ENCODE results near the gene ST14. TPM values are rescaled to one million over a fixed set of nuclear protein-coding genes. Genes with fewer than 3 reads are reported as not detected.
"Not testable (repeated sequence)": the region's sequence is repeated elsewhere in the genome, so short reads cannot be mapped to it uniquely, and the experiment has no call there.

ST14 gene
- total and polyA plus RNA-seq, 2 donors (not counting 3 experiments of a cell fraction or from before 2014, with no cell fraction given): 0.08 TPM; not detected in 1

DNA sequence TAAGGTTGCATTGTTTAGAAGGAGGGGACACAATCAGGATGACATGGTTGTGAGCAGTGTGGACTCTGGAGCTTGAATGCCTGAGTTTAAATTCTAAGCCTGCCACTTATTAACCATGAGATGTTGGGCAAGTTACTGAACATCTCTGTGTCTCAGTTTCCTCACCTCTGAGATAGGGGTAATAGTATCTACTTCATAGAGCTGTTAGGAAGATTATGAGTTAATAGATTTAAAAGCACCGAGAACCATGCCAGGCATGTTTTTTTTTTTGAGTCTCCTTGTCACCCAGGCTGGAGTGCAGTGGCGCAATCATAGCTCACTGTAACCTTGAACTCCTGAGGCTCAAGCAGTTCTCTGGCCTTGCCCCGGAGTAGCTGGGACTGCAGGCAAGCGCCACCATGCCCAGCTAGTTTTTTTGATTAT lies 33.3 kb downstream of the ST14 start:
- no peaks in the 10 kb centered on the region for H4K20me1 ChIP-seq (replicated peaks; ENCODE audit: control insufficient read depth, extremely low read depth, insufficient read depth, low read length)
- H3K79me2 ChIP-seq (ENCODE audit: control insufficient read depth, insufficient read depth, low read length): no peaks in the 10 kb centered on the region
- H2AFZ ChIP-seq (ENCODE audit: low read depth, low read length): no peak overlapping the region
- ChIA-PET POLR2A (no interaction called here), CTCF (interaction anchor here (1.2 to 1.7 kb wide), 2 partner anchors 11 to 20 kb away, joined by 4 to 8 read pairs; no protein-coding TSS in a partner anchor)
- BruUV-seq (replicated peaks): no TSS peak
- H3K9me1 ChIP-seq (replicated peaks; ENCODE audit: control insufficient read depth, extremely low read depth, insufficient read depth, low read length): no peaks in the 10 kb centered on the region
- no peak for DNase-seq (ENCODE audit: low read depth, low spot score)
- H3K4me1 ChIP-seq (ENCODE audit: control insufficient read depth, extremely low read depth, insufficient read depth, low read length): no peaks in the 10 kb centered on the region
- no peak overlapping the region for H3K27ac ChIP-seq (ENCODE audit: insufficient read depth, low read depth, low read length)
- intact Hi-C loops (cut with micrococcal nuclease) (no loop called here), dilution Hi-C loops (cut with MboI; ENCODE audit: extremely low pct_ligation_motif_present, low sequenced_read_pairs) (no loop called here)
- no peak for FAIRE-seq
- H3K36me3 ChIP-seq (ENCODE audit: control insufficient read depth in 2 of 2, extremely low read depth in 1 of 2, insufficient read depth in 2 of 2, low read length in 2 of 2): no peaks in the 10 kb centered on the region
- H3K9ac ChIP-seq (replicated peaks; ENCODE audit: extremely low read depth, insufficient read depth, low read length): no peak overlapping the region
- no peaks in the 10 kb centered on the region for H3K9me3 ChIP-seq (replicated peaks; ENCODE audit: control insufficient read depth, insufficient read depth, low read length)
- H3K4me2 ChIP-seq (ENCODE audit: insufficient read depth, low read length): no peak overlapping the region
- TF ChIP-seq, protein P1, sequence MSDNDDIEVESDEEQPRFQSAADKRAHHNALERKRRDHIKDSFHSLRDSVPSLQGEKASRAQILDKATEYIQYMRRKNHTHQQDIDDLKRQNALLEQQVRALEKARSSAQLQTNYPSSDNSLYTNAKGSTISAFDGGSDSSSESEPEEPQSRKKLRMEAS (IDR thresholded peaks at IDR 0.05; ENCODE audit: insufficient read depth, insufficient read length): no peak
- TF ChIP-seq EZH2 (IDR thresholded peaks at IDR 0.05; ENCODE audit: borderline replicate concordance, low read depth, low read length, severe bottlenecking) (no peak), GATA2 (IDR thresholded peaks at IDR 0.05; ENCODE audit: insufficient read depth, insufficient read length, low read depth, low read length) (no peak), POLR2A (IDR thresholded peaks at IDR 0.05; ENCODE audit: low read depth, low read length) (no peak), FOS (IDR thresholded peaks at IDR 0.05; ENCODE audit: borderline replicate concordance, insufficient read depth, low read length) (no peak), MYC (IDR thresholded peaks at IDR 0.05; ENCODE audit: low read depth, low read length) (no peak), JUN (IDR thresholded peaks at IDR 0.05; ENCODE audit: borderline replicate concordance, insufficient read depth, insufficient read length, low read depth) (no peak), POLR2AphosphoS5 (IDR thresholded peaks at IDR 0.05; ENCODE audit: insufficient read depth, low read depth, low read length) (no peak)
- TF ChIP-seq, protein P2, sequence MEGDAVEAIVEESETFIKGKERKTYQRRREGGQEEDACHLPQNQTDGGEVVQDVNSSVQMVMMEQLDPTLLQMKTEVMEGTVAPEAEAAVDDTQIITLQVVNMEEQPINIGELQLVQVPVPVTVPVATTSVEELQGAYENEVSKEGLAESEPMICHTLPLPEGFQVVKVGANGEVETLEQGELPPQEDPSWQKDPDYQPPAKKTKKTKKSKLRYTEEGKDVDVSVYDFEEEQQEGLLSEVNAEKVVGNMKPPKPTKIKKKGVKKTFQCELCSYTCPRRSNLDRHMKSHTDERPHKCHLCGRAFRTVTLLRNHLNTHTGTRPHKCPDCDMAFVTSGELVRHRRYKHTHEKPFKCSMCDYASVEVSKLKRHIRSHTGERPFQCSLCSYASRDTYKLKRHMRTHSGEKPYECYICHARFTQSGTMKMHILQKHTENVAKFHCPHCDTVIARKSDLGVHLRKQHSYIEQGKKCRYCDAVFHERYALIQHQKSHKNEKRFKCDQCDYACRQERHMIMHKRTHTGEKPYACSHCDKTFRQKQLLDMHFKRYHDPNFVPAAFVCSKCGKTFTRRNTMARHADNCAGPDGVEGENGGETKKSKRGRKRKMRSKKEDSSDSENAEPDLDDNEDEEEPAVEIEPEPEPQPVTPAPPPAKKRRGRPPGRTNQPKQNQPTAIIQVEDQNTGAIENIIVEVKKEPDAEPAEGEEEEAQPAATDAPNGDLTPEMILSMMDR (IDR thresholded peaks at IDR 0.05; ENCODE audit: extremely low read depth in 1 of 2, insufficient read depth in 1 of 2, low read depth in 1 of 2, low read length in 2 of 2): no peak
- no peak overlapping the region for H3K4me3 ChIP-seq (replicated peaks in 1 of 3; ENCODE audit: insufficient read depth in 1 of 3, low read depth in 1 of 3, low read length in 3 of 3)
- no peaks in the 10 kb centered on the region for H3K27me3 ChIP-seq (ENCODE audit: control insufficient read depth in 2 of 2, insufficient read depth in 2 of 2, low read length in 2 of 2)

DNA sequence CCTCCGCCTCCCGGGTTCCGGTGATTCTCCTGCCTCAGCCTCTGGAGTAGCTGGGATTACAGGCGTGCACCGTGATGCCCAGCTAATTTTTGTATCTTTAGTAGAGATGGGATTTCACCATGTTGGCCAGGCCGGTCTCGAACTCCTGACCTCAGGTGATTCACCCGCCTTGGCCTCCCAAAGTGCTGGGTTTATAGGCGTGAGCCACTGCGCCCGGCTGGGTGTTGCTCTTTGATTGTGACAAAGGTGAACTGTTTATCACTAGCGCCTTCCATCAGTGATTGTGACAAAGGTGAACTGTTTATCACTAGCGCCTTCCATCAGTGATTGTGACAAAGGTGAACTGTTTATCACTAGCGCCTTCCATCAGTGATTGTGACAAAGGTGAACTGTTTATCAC lies 34.0 kb downstream of the ST14 start:
- H3K27ac ChIP-seq (ENCODE audit: insufficient read depth, low read depth, low read length); H3K4me1 ChIP-seq (ENCODE audit: control insufficient read depth, extremely low read depth, insufficient read depth, low read length); H3K4me3 ChIP-seq (replicated peaks in 1 of 3; ENCODE audit: insufficient read depth in 1 of 3, low read depth in 1 of 3, low read length in 3 of 3); H3K9me3 ChIP-seq (replicated peaks; ENCODE audit: control insufficient read depth, insufficient read depth, low read length); H4K20me1 ChIP-seq (replicated peaks; ENCODE audit: control insufficient read depth, extremely low read depth, insufficient read depth, low read length); H3K27me3 ChIP-seq (ENCODE audit: control insufficient read depth in 2 of 2, insufficient read depth in 2 of 2, low read length in 2 of 2); BruUV-seq (replicated peaks); H2AFZ ChIP-seq (ENCODE audit: low read depth, low read length); DNase-seq (ENCODE audit: low read depth, low spot score); H3K4me2 ChIP-seq (ENCODE audit: insufficient read depth, low read length); H3K79me2 ChIP-seq (ENCODE audit: control insufficient read depth, insufficient read depth, low read length); dilution Hi-C loops (cut with MboI; ENCODE audit: extremely low pct_ligation_motif_present, low sequenced_read_pairs); FAIRE-seq; H3K9me1 ChIP-seq (replicated peaks; ENCODE audit: control insufficient read depth, extremely low read depth, insufficient read depth, low read length); POLR2A ChIA-PET; H3K9ac ChIP-seq (replicated peaks; ENCODE audit: extremely low read depth, insufficient read depth, low read length); intact Hi-C loops (cut with micrococcal nuclease); H3K36me3 ChIP-seq (ENCODE audit: control insufficient read depth in 2 of 2, extremely low read depth in 1 of 2, insufficient read depth in 2 of 2, low read length in 2 of 2): not testable (repeated sequence)
- CTCF ChIA-PET: interaction anchor here (0.9 to 1.7 kb wide), 3 partner anchors 11 to 19 kb away, joined by 3 to 8 read pairs (median 4); no protein-coding TSS in a partner anchor
